Amniotic stem cell (primary cell): Measurements from ENCODE around the gene SLC7A9.
"Not testable (repeated sequence)": the region's sequence is repeated elsewhere in the genome, so short reads cannot be mapped to it uniquely, and the experiment has no call there.

Experiments
- DNase-seq: peaks from one replicate; lab custom pipeline; 2025; lab: John Stamatoyannopoulos, UW

The SLC7A9 gene

GRCh38 chr19:32864318-32865007, 5.1 kb downstream of the SLC7A9 start:
- DNase-seq: no peak

GRCh38 chr19:32863841-32864240, 5.7 kb downstream of the SLC7A9 start:
- DNase-seq: no peak

GRCh38 chr19:32863301-32863700, 6.3 kb downstream of the SLC7A9 start:
- no peak for DNase-seq

DNA sequence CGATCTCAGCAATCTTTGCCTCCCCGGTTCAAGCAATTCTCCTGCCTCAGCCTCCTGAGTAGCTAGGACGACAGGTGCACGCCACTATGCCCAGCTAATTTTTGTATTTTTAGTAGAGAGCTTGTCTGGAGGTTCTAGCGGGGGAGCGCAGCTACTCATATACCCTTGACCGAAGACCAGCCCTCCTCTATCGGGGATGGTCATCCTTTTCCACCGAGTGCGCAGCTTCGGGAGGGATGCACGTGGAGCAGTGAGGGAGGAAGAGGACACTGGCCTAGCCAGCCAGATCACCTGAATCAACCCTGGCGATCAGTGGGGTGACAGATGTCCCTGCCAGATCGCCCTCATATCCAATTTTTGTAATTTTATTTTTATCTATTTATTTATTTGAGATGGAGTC, 6.8 kb downstream of the SLC7A9 start:
- DNase-seq: no peak

DNA sequence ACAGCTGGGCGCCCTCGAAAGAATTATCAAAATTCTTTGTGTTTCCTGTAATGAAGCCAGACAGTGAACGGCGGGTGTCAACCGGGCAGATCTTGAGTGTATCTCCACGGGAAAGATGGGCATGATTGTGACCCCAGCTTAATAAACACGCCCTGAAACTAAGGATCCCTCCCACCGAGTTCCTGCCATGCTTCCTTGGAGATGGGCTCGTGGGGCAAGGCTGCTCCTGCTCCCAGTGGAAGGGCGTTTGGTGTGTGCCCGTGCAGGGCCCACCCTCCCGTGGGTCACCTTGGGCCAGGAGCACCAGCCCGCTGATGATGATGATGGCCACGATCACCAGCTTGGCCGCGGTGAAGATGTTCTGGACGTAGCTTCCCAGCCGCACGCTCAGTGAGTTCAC, 7.4 kb downstream of the SLC7A9 start:
- DNase-seq: no peak

GRCh38 chr19:32861596-32861995, 8.0 kb downstream of the SLC7A9 start:
- DNase-seq: no peak

- no peak for DNase-seq
These were observed 10.0 kb downstream of the SLC7A9 start for GRCh38 chr19:32859591-32859990.

DNA sequence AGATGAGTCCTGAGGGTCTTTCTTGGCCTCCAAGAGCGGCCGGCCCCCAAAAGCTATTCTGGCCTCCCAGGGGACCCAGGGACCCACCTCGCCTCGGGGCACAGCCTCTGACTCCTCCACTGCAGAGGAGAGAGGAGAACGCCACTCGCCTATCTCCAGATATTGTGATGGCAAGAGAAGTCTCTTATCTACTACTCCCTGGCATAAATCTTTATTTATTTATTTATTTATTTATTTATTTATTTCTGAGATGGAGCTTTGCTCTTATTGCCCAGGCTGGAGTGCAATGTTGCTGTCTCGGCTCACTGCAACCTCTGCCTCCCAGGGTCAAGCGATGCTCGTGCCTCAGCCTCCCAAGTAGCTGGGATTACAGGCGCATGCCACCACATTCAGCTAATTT, 11.0 kb downstream of the SLC7A9 start:
- DNase-seq: no peak

DNA sequence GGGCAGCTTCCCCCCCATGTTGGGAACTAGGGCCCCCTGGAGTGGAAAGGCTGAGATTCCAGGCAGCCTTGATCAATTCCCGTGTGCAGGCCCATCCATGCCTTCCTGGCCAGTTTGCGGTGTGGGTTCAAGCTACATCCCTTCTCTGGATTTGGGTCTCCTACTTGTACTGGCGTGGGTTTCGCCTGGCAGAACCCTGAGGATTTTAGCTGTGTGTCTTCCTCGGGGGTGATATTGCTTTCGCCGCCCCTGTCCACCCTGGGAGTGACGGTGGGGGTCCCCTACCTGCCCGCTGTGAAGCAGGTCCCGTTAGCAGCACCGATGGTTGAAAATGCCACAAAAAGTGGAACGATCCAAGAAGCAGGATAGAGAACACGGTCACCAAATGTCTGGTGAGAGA, 11.4 kb downstream of the SLC7A9 start:
- DNase-seq: no peak

GRCh38 chr19:32857584-32857983, 12.0 kb downstream of the SLC7A9 start:
- no peak for DNase-seq

- not testable (repeated sequence) for DNase-seq
These were observed 12.7 kb downstream of the SLC7A9 start for GRCh38 chr19:32856818-32857217.

DNA sequence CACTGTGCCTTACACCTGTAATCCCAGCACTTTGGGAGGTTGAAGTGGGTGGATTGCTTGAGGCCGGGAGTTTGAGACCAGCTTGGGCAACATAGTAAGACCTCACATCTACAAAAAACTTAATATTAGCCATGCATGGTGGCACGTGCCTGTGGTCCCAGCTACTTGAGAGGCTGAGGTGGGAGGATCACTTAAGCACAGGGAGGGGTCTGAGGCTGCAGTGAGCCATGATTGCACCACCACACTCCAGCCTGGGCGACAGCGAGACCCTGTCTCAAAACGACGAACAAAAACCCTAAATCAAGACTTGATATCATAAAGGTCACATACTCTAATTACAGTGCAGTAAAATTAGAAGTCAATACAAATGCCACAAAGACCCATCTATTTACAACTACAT, 17.4 kb downstream of the SLC7A9 start:
- no peak for DNase-seq

GRCh38 chr19:32848035-32848434, 21.5 kb downstream of the SLC7A9 start:
- not testable (repeated sequence) for DNase-seq

DNA sequence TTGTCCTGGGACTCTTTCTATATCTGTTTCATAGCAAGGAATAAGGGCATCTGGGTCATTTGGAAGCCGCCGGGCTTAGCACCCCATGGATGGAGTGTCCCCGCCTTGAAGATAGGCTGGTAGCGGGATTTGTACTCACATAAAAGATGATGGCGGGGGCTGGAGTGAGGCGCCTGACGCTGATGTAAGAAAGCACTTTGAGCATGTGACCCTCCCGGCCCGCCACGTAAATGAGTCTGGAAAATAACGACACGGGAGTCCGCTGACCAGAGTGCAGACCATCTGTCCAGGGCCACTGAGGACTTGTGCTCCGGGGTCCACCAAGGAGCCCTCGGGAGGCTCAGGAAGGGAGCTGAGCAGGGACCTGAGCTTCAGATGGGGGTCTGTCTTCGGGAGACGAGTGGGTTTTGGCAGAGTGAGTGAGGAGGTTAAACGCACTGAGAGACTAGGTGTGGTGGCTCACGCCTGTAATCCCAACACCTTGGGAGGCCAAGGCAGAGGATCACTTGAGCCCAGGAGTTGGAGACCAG, 25.8 kb downstream of the SLC7A9 start:
- no peak for DNase-seq

DNA sequence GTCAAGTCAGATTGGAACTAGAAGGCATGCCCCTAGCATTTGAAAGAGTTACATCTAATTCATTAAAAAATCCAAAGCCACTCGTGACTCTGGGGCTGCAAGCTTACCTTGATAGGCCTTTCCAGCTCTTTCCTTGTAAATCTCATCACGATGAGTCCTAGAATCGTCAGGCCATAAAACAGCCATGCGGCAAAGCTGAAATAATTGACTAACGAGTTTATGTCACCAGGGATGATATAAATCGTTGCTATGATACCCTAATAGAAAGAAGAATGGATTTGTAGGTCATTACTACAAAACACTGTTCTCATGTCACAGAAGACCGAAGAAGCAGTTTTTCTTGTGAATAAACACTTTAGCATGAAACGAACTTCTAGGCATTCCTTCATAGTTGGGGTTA, 27.5 kb downstream of the SLC7A9 start:
- no peak for DNase-seq

- no peak for DNase-seq
These were observed 32.0 kb downstream of the SLC7A9 start for GRCh38 chr19:32837531-32837930.

GRCh38 chr19:32833388-32833787, 36.2 kb downstream of the SLC7A9 start:
- not testable (repeated sequence) for DNase-seq

GRCh38 chr19:32832825-32833224, 36.7 kb downstream of the SLC7A9 start:
- DNase-seq: not testable (repeated sequence)

DNA sequence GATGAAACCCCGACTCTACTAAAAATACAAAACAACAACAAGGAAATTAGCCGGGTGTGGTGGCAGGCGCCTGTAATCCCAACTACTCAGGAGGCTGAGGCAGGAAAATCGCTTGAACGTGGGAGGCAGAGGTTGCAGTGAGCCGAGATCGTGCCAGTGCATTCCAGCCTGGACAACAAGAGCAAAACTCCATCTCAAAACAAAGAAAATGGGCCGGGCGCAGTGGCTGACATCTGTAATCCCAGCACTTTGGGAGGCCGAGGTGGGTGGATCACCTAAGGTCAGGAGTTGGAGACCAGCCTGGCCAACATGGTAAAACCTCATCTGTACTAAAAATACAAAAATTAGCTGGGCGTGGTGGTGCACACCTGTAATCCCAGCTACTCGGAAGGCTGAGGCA, 37.5 kb downstream of the SLC7A9 start:
- not testable (repeated sequence) for DNase-seq

DNA sequence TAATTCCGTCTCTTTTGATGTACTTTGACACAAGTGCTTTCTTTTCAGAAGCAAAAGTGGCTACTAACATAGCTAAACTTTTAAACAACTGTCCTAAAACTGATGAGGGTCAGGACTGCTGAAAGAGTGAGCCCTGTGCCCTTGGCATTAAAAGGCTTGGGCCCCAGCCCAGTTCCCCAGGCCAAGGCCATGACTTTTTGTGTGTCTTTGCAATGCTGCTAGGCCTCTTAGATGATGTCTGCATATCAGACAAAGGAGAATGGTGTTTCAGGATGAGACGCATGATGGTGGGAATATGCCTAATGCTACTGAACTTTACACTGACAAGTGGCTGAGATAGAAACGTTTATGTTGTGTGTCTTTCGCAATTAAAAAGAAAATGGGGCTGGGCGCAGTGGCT, 38.0 kb downstream of the SLC7A9 start:
- no peak for DNase-seq

DNA sequence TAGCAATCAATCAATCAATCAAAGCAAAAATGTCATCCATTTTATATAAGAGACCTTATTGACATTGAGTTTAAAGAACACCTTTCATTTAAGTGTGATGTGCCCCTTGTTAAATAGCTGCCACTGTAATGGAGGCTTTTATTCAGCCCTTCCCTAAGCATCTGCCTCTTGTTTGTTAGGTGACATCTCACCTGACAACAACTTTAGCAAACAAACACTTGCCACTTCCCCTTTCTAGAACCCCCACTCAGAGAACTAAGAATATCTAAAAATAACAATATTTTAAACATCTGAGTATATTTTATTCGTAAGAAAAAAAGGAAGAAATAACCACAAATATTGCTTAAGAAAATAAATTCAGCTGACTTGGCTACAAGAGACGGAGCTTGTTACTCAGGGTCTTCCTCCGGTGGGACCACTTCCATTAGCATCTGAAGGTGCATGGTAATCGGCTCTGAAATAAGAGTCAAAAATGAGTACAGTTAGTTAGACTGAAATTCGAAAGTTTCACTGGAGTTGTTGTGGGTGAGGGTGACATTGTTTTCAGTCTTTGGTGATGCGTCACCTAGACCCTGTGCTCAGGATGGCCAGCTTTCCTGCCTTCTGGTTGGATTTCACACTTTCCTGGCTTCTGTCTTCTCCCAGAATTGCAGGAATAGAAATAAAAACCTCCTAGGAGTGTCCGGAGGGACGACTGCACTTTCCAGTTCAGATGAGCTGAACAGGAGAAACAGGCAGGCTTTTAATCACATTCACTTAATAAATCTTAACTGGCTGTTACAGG, 39.1 kb downstream of the SLC7A9 start:
- DNase-seq: no peak

GRCh38 chr19:32829345-32829896, 40.1 kb downstream of the SLC7A9 start:
- no peak for DNase-seq
